ENCODE results near the gene OR5K1. TPM values are rescaled to one million over a fixed set of nuclear protein-coding genes. Genes with fewer than 3 reads are reported as not detected.

The OR5K1 gene
- total RNA-seq, 1 experiment from 2014 or later, result not detected

GRCh38 chr3:98513736-98514135, 50.7 kb downstream of the OR5K1 start:
- Histone ChIP-seq H3K27ac (ENCODE audit: low read depth, low read length, poor library complexity, severe bottlenecking) (no peak overlapping the region), H3K4me3 (ENCODE audit: low read depth, low read length, poor library complexity, severe bottlenecking) (no peak overlapping the region), H3K27me3 (replicated peaks; ENCODE audit: insufficient read depth, low read depth, low read length, poor library complexity) (no peaks in the 10 kb centered on the region), H3K9me3 (ENCODE audit: low read depth, low read length, poor library complexity, severe bottlenecking) (no peaks in the 10 kb centered on the region), H3K4me1 (ENCODE audit: insufficient read depth, low read length, poor library complexity, severe bottlenecking) (no peaks in the 10 kb centered on the region), H3K36me3 (ENCODE audit: insufficient read depth, low read length, poor library complexity, severe bottlenecking) (peaks cover 27% of the 10 kb centered on the region)
- no TSS peak for BruUV-seq (replicated peaks)
- POLR2A ChIA-PET (ENCODE audit: low non-redundant PET), result interaction anchor here (0.5 kb wide), 1 partner anchor 219 kb away, joined by 3 read pairs; no protein-coding TSS in a partner anchor
- intact Hi-C loops (cut with micrococcal nuclease; ENCODE audit: unreplicated experiment), result no loop called here
- CTCF ChIA-PET, result interaction anchor here (0.7 kb wide), 1 partner anchor 148 kb away, joined by 5 read pairs; no protein-coding TSS in a partner anchor
- DNase-seq (ENCODE audit: low spot score), result no peak
- TF ChIP-seq CTCF (conservative IDR thresholded peaks at IDR 0.05; ENCODE audit: low read depth, low read length), result no peak
- TF ChIP-seq EZH2 (IDR thresholded peaks at IDR 0.05; ENCODE audit: borderline replicate concordance, low read depth, low read length, poor library complexity, severe bottlenecking), result no peak

GRCh38 chr3:98514948-98515347, 51.9 kb downstream of the OR5K1 start:
- Histone ChIP-seq H3K4me3 (ENCODE audit: low read depth, low read length, poor library complexity, severe bottlenecking) (no peak overlapping the region), H3K36me3 (ENCODE audit: insufficient read depth, low read length, poor library complexity, severe bottlenecking) (peaks cover 27% of the 10 kb centered on the region), H3K9me3 (ENCODE audit: low read depth, low read length, poor library complexity, severe bottlenecking) (no peaks in the 10 kb centered on the region), H3K27me3 (replicated peaks; ENCODE audit: insufficient read depth, low read depth, low read length, poor library complexity) (no peaks in the 10 kb centered on the region), H3K27ac (ENCODE audit: low read depth, low read length, poor library complexity, severe bottlenecking) (no peak overlapping the region), H3K4me1 (ENCODE audit: insufficient read depth, low read length, poor library complexity, severe bottlenecking) (no peaks in the 10 kb centered on the region)
- BruUV-seq (replicated peaks), result no TSS peak
- DNase-seq (ENCODE audit: low spot score), result no peak
- intact Hi-C loops (cut with micrococcal nuclease; ENCODE audit: unreplicated experiment), result no loop called here
- ChIA-PET POLR2A (ENCODE audit: low non-redundant PET) (no interaction called here), CTCF (no interaction called here)
- TF ChIP-seq CTCF (conservative IDR thresholded peaks at IDR 0.05; ENCODE audit: low read depth, low read length) (no peak), EZH2 (IDR thresholded peaks at IDR 0.05; ENCODE audit: borderline replicate concordance, low read depth, low read length, poor library complexity, severe bottlenecking) (no peak)

GRCh38 chr3:98518816-98519215, 55.8 kb downstream of the OR5K1 start:
- TF ChIP-seq EZH2 (IDR thresholded peaks at IDR 0.05; ENCODE audit: borderline replicate concordance, low read depth, low read length, poor library complexity, severe bottlenecking) (no peak), CTCF (conservative IDR thresholded peaks at IDR 0.05; ENCODE audit: low read depth, low read length) (no peak)
- H3K4me3 ChIP-seq (ENCODE audit: low read depth, low read length, poor library complexity, severe bottlenecking), result no peak overlapping the region
- no peaks in the 10 kb centered on the region for H3K9me3 ChIP-seq (ENCODE audit: low read depth, low read length, poor library complexity, severe bottlenecking)
- intact Hi-C loops (cut with micrococcal nuclease; ENCODE audit: unreplicated experiment), result no loop called here
- peaks cover 36% of the 10 kb centered on the region for H3K36me3 ChIP-seq (ENCODE audit: insufficient read depth, low read length, poor library complexity, severe bottlenecking)
- DNase-seq (ENCODE audit: low spot score), result no peak
- no peak overlapping the region for H3K27ac ChIP-seq (ENCODE audit: low read depth, low read length, poor library complexity, severe bottlenecking)
- H3K27me3 ChIP-seq (replicated peaks; ENCODE audit: insufficient read depth, low read depth, low read length, poor library complexity), result no peaks in the 10 kb centered on the region
- no TSS peak for BruUV-seq (replicated peaks)
- no peaks in the 10 kb centered on the region for H3K4me1 ChIP-seq (ENCODE audit: insufficient read depth, low read length, poor library complexity, severe bottlenecking)
- ChIA-PET POLR2A (ENCODE audit: low non-redundant PET) (no interaction called here), CTCF (no interaction called here)

All from A673 (cell line).